ENCODE results near the gene CRACDL.

Gene CRACDL

DNA sequence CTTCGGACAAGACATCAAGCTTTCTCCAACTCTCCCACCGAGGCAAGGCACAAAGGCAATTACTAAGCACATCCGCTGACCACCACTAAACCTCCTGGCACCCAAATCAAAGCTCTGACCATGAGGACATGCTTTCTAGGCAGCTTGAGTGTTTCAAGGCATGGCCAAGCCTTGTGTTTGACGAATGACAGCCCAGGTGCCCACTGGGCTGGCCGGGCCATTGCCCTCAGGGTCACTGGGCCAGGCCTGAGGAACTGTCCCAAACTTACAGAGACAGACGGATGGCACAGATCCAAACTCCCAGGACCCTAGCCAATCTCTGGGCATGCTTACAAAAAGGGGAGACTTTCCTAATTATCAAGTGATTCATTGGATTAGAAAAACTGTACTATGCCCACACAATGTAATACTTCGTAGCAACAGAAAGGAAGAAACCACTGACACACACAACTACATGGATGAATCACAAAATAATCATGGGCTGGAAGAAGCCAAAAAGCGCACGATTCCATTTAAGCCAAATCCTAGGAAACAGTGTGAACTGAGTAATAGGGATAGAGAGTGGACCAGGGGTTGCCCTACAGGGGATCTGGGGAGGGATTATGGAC is 20.2 kb downstream of the CRACDL start:
- H3K27me3 ChIP-seq (ENCODE audit: insufficient read depth, poor library complexity, severe bottlenecking), result no peaks in the 10 kb centered on the region
- no peak for DNase-seq (ENCODE audit: low read depth in 1 of 2, low spot score in 1 of 2)

DNA sequence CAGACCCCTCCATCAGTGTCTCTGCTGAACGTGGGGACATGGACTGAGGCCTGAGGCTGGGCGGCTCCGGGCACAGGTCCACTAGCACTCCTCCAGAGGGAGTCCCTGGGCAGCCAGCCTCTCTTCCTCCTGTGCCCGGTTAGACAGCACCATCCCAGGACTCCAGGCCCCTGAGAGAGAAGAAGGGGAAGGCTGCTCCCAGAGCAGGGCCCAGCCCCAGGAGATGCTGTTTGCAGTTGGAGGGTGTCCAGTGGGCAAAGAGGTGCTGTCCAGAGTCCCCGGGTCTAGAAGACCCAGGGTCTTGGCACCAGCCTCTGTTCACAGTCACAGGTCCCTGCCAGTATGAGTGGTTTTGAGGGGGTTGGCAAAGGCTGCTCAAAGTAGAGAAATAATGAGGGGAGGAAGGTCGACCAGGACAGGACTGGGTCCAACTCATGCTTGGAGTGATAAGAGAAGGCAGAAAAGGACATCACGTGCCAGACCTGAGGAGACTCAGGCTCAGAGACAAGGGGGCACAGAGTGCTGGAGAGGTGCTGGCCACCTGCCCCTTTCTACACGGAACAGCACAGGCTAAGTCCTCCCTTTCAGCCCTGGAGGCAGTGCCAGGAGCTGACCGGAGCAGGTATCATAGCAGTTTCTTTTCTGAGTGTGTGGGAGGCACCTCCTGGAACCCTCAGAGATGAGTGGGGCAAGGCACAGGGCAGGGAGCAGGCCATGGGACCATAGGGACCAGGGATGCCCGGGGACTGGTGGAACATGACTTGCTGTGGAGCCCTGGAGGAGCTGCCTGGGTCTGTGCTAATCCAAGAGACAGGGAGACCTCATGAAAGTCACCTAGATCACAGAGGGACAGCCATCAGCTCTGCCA is 21.1 kb downstream of the CRACDL start:
- Histone ChIP-seq H3K27me3 (ENCODE audit: insufficient read depth, poor library complexity, severe bottlenecking) (no peaks in the 10 kb centered on the region), H3K4me3 (replicated peaks; ENCODE audit: insufficient read depth, low read length) (no peak overlapping the region), H3K27ac (replicated peaks) (no peak overlapping the region)
- TF ChIP-seq, protein P1, sequence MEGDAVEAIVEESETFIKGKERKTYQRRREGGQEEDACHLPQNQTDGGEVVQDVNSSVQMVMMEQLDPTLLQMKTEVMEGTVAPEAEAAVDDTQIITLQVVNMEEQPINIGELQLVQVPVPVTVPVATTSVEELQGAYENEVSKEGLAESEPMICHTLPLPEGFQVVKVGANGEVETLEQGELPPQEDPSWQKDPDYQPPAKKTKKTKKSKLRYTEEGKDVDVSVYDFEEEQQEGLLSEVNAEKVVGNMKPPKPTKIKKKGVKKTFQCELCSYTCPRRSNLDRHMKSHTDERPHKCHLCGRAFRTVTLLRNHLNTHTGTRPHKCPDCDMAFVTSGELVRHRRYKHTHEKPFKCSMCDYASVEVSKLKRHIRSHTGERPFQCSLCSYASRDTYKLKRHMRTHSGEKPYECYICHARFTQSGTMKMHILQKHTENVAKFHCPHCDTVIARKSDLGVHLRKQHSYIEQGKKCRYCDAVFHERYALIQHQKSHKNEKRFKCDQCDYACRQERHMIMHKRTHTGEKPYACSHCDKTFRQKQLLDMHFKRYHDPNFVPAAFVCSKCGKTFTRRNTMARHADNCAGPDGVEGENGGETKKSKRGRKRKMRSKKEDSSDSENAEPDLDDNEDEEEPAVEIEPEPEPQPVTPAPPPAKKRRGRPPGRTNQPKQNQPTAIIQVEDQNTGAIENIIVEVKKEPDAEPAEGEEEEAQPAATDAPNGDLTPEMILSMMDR (IDR thresholded peaks at IDR 0.05; ENCODE audit: insufficient read depth, low read length), result no peak
- TF ChIP-seq GABPA (IDR thresholded peaks at IDR 0.05; ENCODE audit: low read depth) (no peak), SPI1 (IDR thresholded peaks at IDR 0.05; ENCODE audit: borderline replicate concordance, low read depth) (no peak), POLR2AphosphoS5 (IDR thresholded peaks at IDR 0.05; ENCODE audit: low read depth) (no peak)
- TF ChIP-seq, protein P2, sequence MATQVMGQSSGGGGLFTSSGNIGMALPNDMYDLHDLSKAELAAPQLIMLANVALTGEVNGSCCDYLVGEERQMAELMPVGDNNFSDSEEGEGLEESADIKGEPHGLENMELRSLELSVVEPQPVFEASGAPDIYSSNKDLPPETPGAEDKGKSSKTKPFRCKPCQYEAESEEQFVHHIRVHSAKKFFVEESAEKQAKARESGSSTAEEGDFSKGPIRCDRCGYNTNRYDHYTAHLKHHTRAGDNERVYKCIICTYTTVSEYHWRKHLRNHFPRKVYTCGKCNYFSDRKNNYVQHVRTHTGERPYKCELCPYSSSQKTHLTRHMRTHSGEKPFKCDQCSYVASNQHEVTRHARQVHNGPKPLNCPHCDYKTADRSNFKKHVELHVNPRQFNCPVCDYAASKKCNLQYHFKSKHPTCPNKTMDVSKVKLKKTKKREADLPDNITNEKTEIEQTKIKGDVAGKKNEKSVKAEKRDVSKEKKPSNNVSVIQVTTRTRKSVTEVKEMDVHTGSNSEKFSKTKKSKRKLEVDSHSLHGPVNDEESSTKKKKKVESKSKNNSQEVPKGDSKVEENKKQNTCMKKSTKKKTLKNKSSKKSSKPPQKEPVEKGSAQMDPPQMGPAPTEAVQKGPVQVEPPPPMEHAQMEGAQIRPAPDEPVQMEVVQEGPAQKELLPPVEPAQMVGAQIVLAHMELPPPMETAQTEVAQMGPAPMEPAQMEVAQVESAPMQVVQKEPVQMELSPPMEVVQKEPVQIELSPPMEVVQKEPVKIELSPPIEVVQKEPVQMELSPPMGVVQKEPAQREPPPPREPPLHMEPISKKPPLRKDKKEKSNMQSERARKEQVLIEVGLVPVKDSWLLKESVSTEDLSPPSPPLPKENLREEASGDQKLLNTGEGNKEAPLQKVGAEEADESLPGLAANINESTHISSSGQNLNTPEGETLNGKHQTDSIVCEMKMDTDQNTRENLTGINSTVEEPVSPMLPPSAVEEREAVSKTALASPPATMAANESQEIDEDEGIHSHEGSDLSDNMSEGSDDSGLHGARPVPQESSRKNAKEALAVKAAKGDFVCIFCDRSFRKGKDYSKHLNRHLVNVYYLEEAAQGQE (IDR thresholded peaks at IDR 0.05; ENCODE audit: insufficient replicate concordance, low read depth), result no peak
- no peak for DNase-seq (ENCODE audit: low read depth in 1 of 2, low spot score in 1 of 2)

More for the DNA sequence above, 20.2 kb downstream of the CRACDL start:
- TF ChIP-seq, protein P1 (IDR thresholded peaks at IDR 0.05; ENCODE audit: insufficient read depth, low read length), result no peak
- TF ChIP-seq GABPA (IDR thresholded peaks at IDR 0.05; ENCODE audit: low read depth) (no peak), POLR2AphosphoS5 (IDR thresholded peaks at IDR 0.05; ENCODE audit: low read depth) (no peak), SPI1 (IDR thresholded peaks at IDR 0.05; ENCODE audit: borderline replicate concordance, low read depth) (no peak)
- TF ChIP-seq, protein P2 (IDR thresholded peaks at IDR 0.05; ENCODE audit: insufficient replicate concordance, low read depth), result no peak
- Histone ChIP-seq H3K4me3 (replicated peaks; ENCODE audit: insufficient read depth, low read length) (no peak overlapping the region), H3K27ac (replicated peaks) (no peak overlapping the region)

DNA sequence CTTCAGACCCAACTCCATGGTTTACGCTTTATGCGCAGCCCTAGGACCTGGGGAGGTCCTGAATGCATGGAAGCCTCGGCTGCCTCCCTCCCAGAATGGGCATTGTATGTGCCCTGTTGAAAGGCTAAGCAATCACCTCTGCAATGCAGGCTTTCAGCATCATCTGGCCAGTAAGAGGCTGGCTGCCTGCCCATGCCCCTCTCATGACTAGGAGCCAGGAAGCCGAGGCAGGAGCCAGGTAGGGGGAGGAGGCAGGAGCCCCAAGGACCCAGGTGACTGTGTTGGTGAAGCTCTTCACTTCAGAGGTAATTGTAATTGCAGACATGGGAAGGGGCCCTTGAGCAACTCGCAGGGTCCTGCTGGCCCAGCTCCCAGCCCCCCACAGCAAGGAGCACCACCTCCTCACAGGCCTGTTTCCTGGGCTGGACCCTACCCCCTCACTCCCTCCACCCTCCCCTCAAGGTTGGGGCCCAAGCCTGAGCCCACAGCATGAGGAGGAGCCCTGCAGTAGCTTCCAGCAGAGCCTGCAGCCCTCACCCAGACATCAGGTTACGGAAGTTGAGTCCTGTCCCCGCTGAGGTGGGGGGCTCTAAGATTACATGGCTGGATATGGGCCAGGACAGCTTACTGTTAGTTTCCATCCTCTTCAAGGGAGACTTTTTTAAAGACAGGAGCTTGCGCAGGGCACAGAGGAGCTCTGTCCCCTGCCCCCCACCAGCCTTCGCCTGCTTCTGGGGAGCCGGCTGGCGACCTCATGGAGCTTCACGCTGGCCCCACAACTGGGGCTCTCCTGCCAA is 21.9 kb downstream of the CRACDL start:
- Histone ChIP-seq H3K27ac (replicated peaks) (no peak overlapping the region), H3K4me3 (replicated peaks; ENCODE audit: insufficient read depth, low read length) (no peak overlapping the region), H3K27me3 (ENCODE audit: insufficient read depth, poor library complexity, severe bottlenecking) (no peaks in the 10 kb centered on the region)
- DNase-seq (ENCODE audit: low read depth in 1 of 2, low spot score in 1 of 2), result no peak
- TF ChIP-seq, protein P2 (IDR thresholded peaks at IDR 0.05; ENCODE audit: insufficient replicate concordance, low read depth), result no peak
- TF ChIP-seq SPI1 (IDR thresholded peaks at IDR 0.05; ENCODE audit: borderline replicate concordance, low read depth) (no peak), GABPA (IDR thresholded peaks at IDR 0.05; ENCODE audit: low read depth) (no peak), POLR2AphosphoS5 (IDR thresholded peaks at IDR 0.05; ENCODE audit: low read depth) (no peak)
- TF ChIP-seq, protein P1 (IDR thresholded peaks at IDR 0.05; ENCODE audit: insufficient read depth, low read length), result no peak
